Stimulated activated CD4-positive, alpha-beta T cell treated with anti-CD3 and anti-CD28 coated beads, Interleukin-2, amount 100 ng/mL, for 4 hours (primary cell): Measurements from ENCODE around the gene FBXW7.

Source experiments
- DNase-seq: peaks from one replicate; pipeline ENCODE4 v3.0.0-alpha.2; 2020; ENCODE audit warnings: low read depth

FBXW7 gene

GRCh38 chr4:152369902-152370295 lies 166.0 kb downstream of the FBXW7 start:
- no peak for DNase-seq

GRCh38 chr4:152369203-152369901 lies 166.5 kb downstream of the FBXW7 start:
- no peak for DNase-seq

- DNase-seq, result no peak
Measured at GRCh38 chr4:152368001-152368400, 167.9 kb downstream of the FBXW7 start.

- DNase-seq, result no peak
Measured at GRCh38 chr4:152364883-152365282, 171.0 kb downstream of the FBXW7 start.

GRCh38 chr4:152364383-152364782 lies 171.5 kb downstream of the FBXW7 start:
- no peak for DNase-seq

- DNase-seq, result no peak
Measured at GRCh38 chr4:152363904-152364303, 172.0 kb downstream of the FBXW7 start.

- no peak for DNase-seq
Measured at GRCh38 chr4:152363086-152363485, 172.8 kb downstream of the FBXW7 start.

GRCh38 chr4:152360045-152360410 lies 175.9 kb downstream of the FBXW7 start:
- no peak for DNase-seq

- no peak for DNase-seq
Measured at GRCh38 chr4:152359208-152360044, 176.5 kb downstream of the FBXW7 start.

GRCh38 chr4:152357206-152357605 lies 178.7 kb downstream of the FBXW7 start:
- DNase-seq, result no peak

- no peak for DNase-seq
Measured at GRCh38 chr4:152356428-152357034, 179.4 kb downstream of the FBXW7 start.

- DNase-seq, result no peak
Measured at GRCh38 chr4:152352622-152353116, 183.2 kb downstream of the FBXW7 start.

- no peak for DNase-seq
Measured at GRCh38 chr4:152352215-152352614, 183.7 kb downstream of the FBXW7 start.

- DNase-seq, result no peak
Measured at GRCh38 chr4:152351080-152351479, 184.8 kb downstream of the FBXW7 start.

- DNase-seq, result no peak
Measured at GRCh38 chr4:152348670-152349069, 187.2 kb downstream of the FBXW7 start.

GRCh38 chr4:152346979-152347378 lies 188.9 kb downstream of the FBXW7 start:
- no peak for DNase-seq

GRCh38 chr4:152346526-152346925 lies 189.4 kb downstream of the FBXW7 start:
- DNase-seq, result no peak

GRCh38 chr4:152344001-152344400 lies 191.9 kb downstream of the FBXW7 start:
- DNase-seq, result no peak

GRCh38 chr4:152342293-152342692 lies 193.6 kb downstream of the FBXW7 start:
- no peak for DNase-seq

- DNase-seq, result no peak
Measured at GRCh38 chr4:152340818-152341217, 195.1 kb downstream of the FBXW7 start.

GRCh38 chr4:152339576-152339975 lies 196.3 kb downstream of the FBXW7 start:
- DNase-seq, result no peak

GRCh38 chr4:152334931-152335330 lies 201.0 kb downstream of the FBXW7 start:
- no peak for DNase-seq

GRCh38 chr4:152331042-152331441 lies 204.8 kb downstream of the FBXW7 start:
- DNase-seq, result no peak
